H1 (cell line): ENCODE data around the gene CPLX1. TPM values are rescaled to one million over a fixed set of nuclear protein-coding genes. Genes with fewer than 3 reads are reported as not detected.

Experiments
- BCL11A ChIP-seq, 2 experiments: IDR thresholded peaks; one replicate each; pipeline ENCODE4 v1.6.1; 2011; ENCODE audit warnings: low read depth in 2 of 2, low read length in 2 of 2, mild to moderate bottlenecking in 2 of 2
- CBX8 ChIP-seq: fragments of 300-800, 300-1000 bp; sonication (generic); IDR thresholded peaks from 2 replicates; pipeline ENCODE4 v1.7.1; 2016; ENCODE audit warnings: low read depth, low read length, borderline replicate concordance
- CHD2 ChIP-seq: IDR thresholded peaks from 2 replicates; pipeline ENCODE4 v1.6.1; 2012; ENCODE audit warnings: low read length, improper control_type of control experiment
- CREB1 ChIP-seq: IDR thresholded peaks from 2 replicates; pipeline ENCODE4 v1.6.1; 2012; ENCODE audit warnings: inconsistent platforms
- CTCF ChIP-seq, 3 experiments: IDR thresholded peaks; 1 replicate in 2 of 3; 2 replicates in 1 of 3; pipeline versions ENCODE4 v1.5.1 to v1.6.1; 2011; ENCODE audit warnings: low read length in 3 of 3, mild to moderate bottlenecking in 3 of 3, inconsistent platforms in 2 of 3, low read depth in 1 of 3, moderate library complexity in 1 of 3; ENCODE audit not compliant: insufficient read depth in 1 of 3; ENCODE audit errors: control extremely low read depth in 1 of 3
- MAFK ChIP-seq: IDR thresholded peaks from 2 replicates; pipeline ENCODE4 v1.6.1; 2012; ENCODE audit warnings: low read depth, mild to moderate bottlenecking, improper control_type of control experiment, low read length
- TAF7 ChIP-seq: optimal IDR thresholded peaks from 2 replicates; pipeline ENCODE3; 2011; ENCODE audit warnings: low read depth, mild to moderate bottlenecking, inconsistent platforms, low read length, moderate library complexity, borderline replicate concordance
- polyA plus RNA-seq, 7 experiments: library from polyadenylated mRNA; depleted of rRNA in 3 of 7; stranded (reverse) in 5 of 7; unstranded in 2 of 7; fragments of >200 nt in 5 of 7; fragments of 200-250 nt in 2 of 7; gene quantifications; 1 replicate in 5 of 7; 2 replicates in 1 of 7; 4 replicates in 1 of 7; pipeline versions ENCODE4 v1.2.1 to v1.2.3, GENCODE V29; 2011 to 2013; ENCODE audit warnings: missing spikeins in 2 of 7, mixed read lengths in 2 of 7
- total RNA-seq: library from RNA; stranded (reverse); fragmentation: NEBNext Ultra II Directional; extraction: Animal tissue kit (Norgen Biotek cat#: 25700); gene quantifications from 2 replicates; pipeline ENCODE4 v1.2.1, GENCODE V29; 2021

The CPLX1 gene
- total and polyA plus RNA-seq, 2 of the 8 experiments (the other 6 are each of a cell fraction or from before 2014, with no cell fraction given): 0.32 to 0.56 TPM

DNA sequence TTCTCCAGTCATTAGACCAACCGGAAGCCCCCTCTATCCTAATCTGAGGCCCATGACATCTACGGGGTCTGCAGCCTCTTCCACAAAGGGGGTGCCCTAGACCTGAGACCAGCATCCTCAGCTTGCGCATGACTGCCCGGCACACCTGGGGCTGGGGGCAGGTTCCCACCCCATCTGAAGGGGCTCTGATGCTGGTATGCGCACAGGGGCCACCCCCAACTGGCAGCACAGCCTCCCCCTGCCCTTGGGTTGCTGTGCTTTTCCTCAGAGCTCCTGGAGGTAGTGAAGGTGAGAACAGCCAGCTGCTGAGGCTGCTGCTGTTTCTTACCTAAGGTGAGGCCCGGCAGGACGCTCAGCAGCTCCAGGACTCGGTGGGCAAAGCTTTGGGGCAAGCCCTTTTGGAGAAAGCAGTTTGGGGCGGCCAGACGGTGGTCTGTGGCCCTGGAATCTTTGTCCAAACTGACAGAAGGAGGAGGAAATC, 18.9 kb upstream of the CPLX1 start (continued):
- TF ChIP-seq CHD2: no peak
- TF ChIP-seq BCL11A (IDR thresholded peaks at IDR 0.05; ENCODE audit: low read depth in 2 of 2, low read length in 2 of 2): no peak
- no peak for TF ChIP-seq CREB1
- no peak for TF ChIP-seq CBX8
- TF ChIP-seq TAF7: no peak
- no peak for TF ChIP-seq CTCF (IDR thresholded peaks at IDR 0.05; ENCODE audit: control extremely low read depth in 1 of 3, insufficient read depth in 1 of 3, low read depth in 1 of 3, low read length in 3 of 3)
- no peak for TF ChIP-seq MAFK
